Endothelial cell of umbilical vein (primary cell): ENCODE measurements around the gene TXLNA. TPM values are rescaled to one million over a fixed set of nuclear protein-coding genes. Genes with fewer than 3 reads are reported as not detected.

Experiments used
- BruUV-seq: library from RNA; stranded (reverse); fragments of 400-500 nt; replicated peaks from 2 replicates; lab custom pipeline; 2021; lab: Mats Ljungman, UMichigan
- CTCF ChIA-PET: fragments of 300-600, 350-600 bp; sonication (Branson Sonifier 250); formaldehyde crosslinking; loops from one replicate; lab custom pipeline; 2021; ENCODE audit warnings: antibody characterized with exemption, inconsistent platforms; lab: Charles Lee
- POLR2A ChIA-PET: fragments of 300-600, 350-600 bp; sonication (Branson Sonifier 250); formaldehyde crosslinking; loops from one replicate; lab custom pipeline; 2021; ENCODE audit warnings: antibody characterized with exemption, inconsistent platforms; lab: Charles Lee
- DNase-seq: peaks from one replicate; pipeline ENCODE4 v3.0.0-alpha.2; 2011; ENCODE audit warnings: low read depth, low spot score
- FAIRE-seq: peaks from 2 replicates; lab custom pipeline; 2011; peaks lifted over from hg19 to GRCh38; lab: Jason Lieb, UNC
- H2AFZ ChIP-seq: 2 replicates; pipeline ENCODE4 v1.6.0; 2012; ENCODE audit warnings: low read depth, low read length, control low read depth, inconsistent platforms
- H3K27ac ChIP-seq: 2 replicates; pipeline ENCODE4 v1.5.1; 2011; ENCODE audit warnings: low read depth, mild to moderate bottlenecking, control low read depth, low read length, moderate library complexity; ENCODE audit not compliant: insufficient read depth
- H3K27me3 ChIP-seq, 2 experiments: 2 replicates each; pipeline versions ENCODE4 v1.6.0 to v1.6.1; 2011; ENCODE audit warnings: low read length in 2 of 2, mixed read lengths in 1 of 2; ENCODE audit not compliant: control insufficient read depth in 2 of 2, insufficient read depth in 2 of 2
- H3K36me3 ChIP-seq, 2 experiments: 2 replicates in 1 of 2; 3 replicates in 1 of 2; pipeline ENCODE4 v1.5.1; 2011; ENCODE audit warnings: low read length in 2 of 2, mild to moderate bottlenecking in 1 of 2, moderate library complexity in 1 of 2; ENCODE audit not compliant: control insufficient read depth in 2 of 2, insufficient read depth in 2 of 2; ENCODE audit errors: extremely low read depth in 1 of 2
- H3K4me1 ChIP-seq: 3 replicates; pipeline ENCODE4 v1.5.1; 2011; ENCODE audit warnings: mild to moderate bottlenecking, low read length; ENCODE audit not compliant: control insufficient read depth, insufficient read depth; ENCODE audit errors: extremely low read depth
- H3K4me2 ChIP-seq: 2 replicates; pipeline ENCODE4 v1.6.1; 2011; ENCODE audit warnings: low read length, control low read depth, mixed read lengths; ENCODE audit not compliant: insufficient read depth
- H3K4me3 ChIP-seq, 3 experiments: fragments of 200-600 bp in 1 of 3; sonication (generic), shearing (Covaris generic) in 1 of 3; replicated peaks in 1 of 3; 2 replicates each; pipeline ENCODE4 v1.5.1; 2011 to 2016; ENCODE audit warnings: control low read depth in 3 of 3, low read length in 3 of 3, mild to moderate bottlenecking in 2 of 3, inconsistent platforms in 1 of 3, low read depth in 1 of 3, moderate library complexity in 1 of 3; ENCODE audit not compliant: insufficient read depth in 1 of 3
- H3K79me2 ChIP-seq: 2 replicates; pipeline ENCODE4 v1.6.0; 2012; ENCODE audit warnings: low read length, inconsistent platforms; ENCODE audit not compliant: control insufficient read depth, insufficient read depth
- H3K9ac ChIP-seq: replicated peaks from 2 replicates; pipeline ENCODE3; 2011; ENCODE audit warnings: low read length, control low read depth; ENCODE audit not compliant: insufficient read depth; ENCODE audit errors: extremely low read depth
- H3K9me1 ChIP-seq: replicated peaks from 3 replicates; pipeline ENCODE4 v1.6.0; 2011; ENCODE audit warnings: mild to moderate bottlenecking, low read length; ENCODE audit not compliant: control insufficient read depth, insufficient read depth; ENCODE audit errors: extremely low read depth
- H3K9me3 ChIP-seq: replicated peaks from 2 replicates; pipeline ENCODE4 v1.5.1; 2012; ENCODE audit warnings: low read length, inconsistent platforms; ENCODE audit not compliant: control insufficient read depth, insufficient read depth
- H4K20me1 ChIP-seq: replicated peaks from 2 replicates; pipeline ENCODE3; 2011; ENCODE audit warnings: mild to moderate bottlenecking, low read length; ENCODE audit not compliant: control insufficient read depth, insufficient read depth; ENCODE audit errors: extremely low read depth
- EZH2 ChIP-seq: IDR thresholded peaks from 2 replicates; pipeline ENCODE4 v1.6.1; 2012; ENCODE audit warnings: borderline replicate concordance, low read depth, mild to moderate bottlenecking, moderate library complexity, low read length, inconsistent platforms; ENCODE audit not compliant: severe bottlenecking
- FOS ChIP-seq: IDR thresholded peaks from 2 replicates; pipeline ENCODE4 v1.6.1; 2011; ENCODE audit warnings: mild to moderate bottlenecking, low read length, moderate library complexity, borderline replicate concordance; ENCODE audit not compliant: insufficient read depth
- GATA2 ChIP-seq: IDR thresholded peaks from 2 replicates; pipeline ENCODE4 v1.7.0; 2011; ENCODE audit warnings: low read depth, mild to moderate bottlenecking, moderate library complexity, mixed read lengths, low read length; ENCODE audit not compliant: insufficient read length, insufficient read depth
- JUN ChIP-seq: IDR thresholded peaks from 2 replicates; pipeline ENCODE4 v1.6.1; 2011; ENCODE audit warnings: borderline replicate concordance, low read depth; ENCODE audit not compliant: insufficient read length, insufficient read depth
- MYC ChIP-seq: IDR thresholded peaks from one replicate; pipeline ENCODE4 v1.6.1; 2011; ENCODE audit warnings: mild to moderate bottlenecking, low read depth, low read length
- POLR2A ChIP-seq: IDR thresholded peaks from 2 replicates; pipeline ENCODE4 v1.6.1; 2012; ENCODE audit warnings: low read depth, mild to moderate bottlenecking, control low read depth, low read length
- POLR2AphosphoS5 ChIP-seq: IDR thresholded peaks from 2 replicates; pipeline ENCODE4 v1.6.1; 2012; ENCODE audit warnings: low read depth, mild to moderate bottlenecking, control low read depth, low read length, moderate library complexity; ENCODE audit not compliant: insufficient read depth
- dilution Hi-C: fragments of 300-500 bp; cut with MboI; formaldehyde crosslinking; loops from one replicate; pipeline ENCODE4 v1.15.0; 2019; ENCODE audit warnings: low sequenced_read_pairs; ENCODE audit not compliant: extremely low pct_ligation_motif_present
- intact Hi-C: fragments of 100-400 bp; cut with micrococcal nuclease; formaldehyde crosslinking; loops from one replicate; pipeline ENCODE4 v1.10.0; 2022
- polyA plus RNA-seq, 4 experiments: library from polyadenylated mRNA; depleted of rRNA in 3 of 4; stranded (reverse) in 3 of 4; unstranded in 1 of 4; fragments of >200 nt; gene quantifications; 2 replicates each; pipeline versions ENCODE4 v1.2.1 to v1.2.3, GENCODE V29; 2011 to 2012; ENCODE audit warnings: missing spikeins in 1 of 4
- total RNA-seq: library from RNA; stranded (reverse); gene quantifications from 2 replicates; pipeline ENCODE4 v1.2.3, GENCODE V29; 2021
- TF ChIP-seq, protein P1 (sequence below), 2 donors: IDR thresholded peaks; 1 replicate in 1 of 2; 2 replicates in 1 of 2; pipeline ENCODE4 v1.5.1; 2011; ENCODE audit warnings: low read length in 2 of 2, mild to moderate bottlenecking in 2 of 2, moderate library complexity in 2 of 2, control low read depth in 1 of 2, inconsistent platforms in 1 of 2, low read depth in 1 of 2; ENCODE audit not compliant: insufficient read depth in 1 of 2; ENCODE audit errors: extremely low read depth in 1 of 2
- TF ChIP-seq, protein P2 (sequence below): IDR thresholded peaks from 2 replicates; pipeline ENCODE4 v1.6.1; 2011; ENCODE audit not compliant: insufficient read depth, insufficient read length

The TXLNA gene
- total and polyA plus RNA-seq, 2 donors (not counting 3 experiments of a cell fraction or from before 2014, with no cell fraction given) = 41.8 to 69.4 TPM

DNA sequence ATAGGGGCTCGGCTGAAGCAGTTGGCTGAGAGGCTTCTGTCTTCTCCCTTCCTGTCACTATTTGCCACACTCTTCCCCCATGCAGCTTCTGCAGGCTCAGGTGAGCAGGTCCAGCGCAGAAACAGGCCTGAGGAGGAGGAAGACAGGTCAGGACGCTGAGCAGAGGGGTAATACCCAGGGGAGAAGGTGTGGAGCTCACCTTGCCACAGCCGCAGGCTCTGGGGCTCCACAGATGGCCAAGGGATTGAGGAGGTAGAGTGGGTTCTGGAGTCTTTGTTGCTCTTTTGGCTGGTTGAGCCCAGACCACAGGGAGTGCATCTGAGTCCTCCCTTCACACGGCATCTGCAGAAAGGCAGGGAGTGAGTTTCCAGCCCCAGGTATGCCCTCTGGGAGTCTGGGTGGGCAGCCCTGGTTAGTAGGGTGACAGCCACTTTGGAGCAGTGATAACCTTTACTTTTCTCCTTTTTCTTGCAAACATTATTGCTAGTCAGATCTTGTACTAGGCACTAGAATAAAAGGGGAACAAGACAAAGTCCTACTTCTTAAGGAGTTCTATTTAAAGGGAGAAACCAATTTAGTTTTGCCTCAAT lies 52.5 kb downstream of the TXLNA start:
- FAIRE-seq = no peak
- dilution Hi-C loops = no loop called here
- Histone ChIP-seq H2AFZ (no peak overlapping the region), H3K79me2 (no peaks in the 10 kb centered on the region), H3K27me3 (no peaks in the 10 kb centered on the region), H4K20me1 (no peaks in the 10 kb centered on the region), H3K36me3 (peaks cover 7 to 30% of the 10 kb centered on the region in 2 experiments), H3K4me2 (no peak overlapping the region), H3K4me3 (no peak overlapping the region), H3K27ac (no peak overlapping the region), H3K4me1 (peaks cover 8% of the 10 kb centered on the region), H3K9ac (no peak overlapping the region), H3K9me3 (no peaks in the 10 kb centered on the region), H3K9me1 (no peaks in the 10 kb centered on the region)
- TF ChIP-seq, protein P1, sequence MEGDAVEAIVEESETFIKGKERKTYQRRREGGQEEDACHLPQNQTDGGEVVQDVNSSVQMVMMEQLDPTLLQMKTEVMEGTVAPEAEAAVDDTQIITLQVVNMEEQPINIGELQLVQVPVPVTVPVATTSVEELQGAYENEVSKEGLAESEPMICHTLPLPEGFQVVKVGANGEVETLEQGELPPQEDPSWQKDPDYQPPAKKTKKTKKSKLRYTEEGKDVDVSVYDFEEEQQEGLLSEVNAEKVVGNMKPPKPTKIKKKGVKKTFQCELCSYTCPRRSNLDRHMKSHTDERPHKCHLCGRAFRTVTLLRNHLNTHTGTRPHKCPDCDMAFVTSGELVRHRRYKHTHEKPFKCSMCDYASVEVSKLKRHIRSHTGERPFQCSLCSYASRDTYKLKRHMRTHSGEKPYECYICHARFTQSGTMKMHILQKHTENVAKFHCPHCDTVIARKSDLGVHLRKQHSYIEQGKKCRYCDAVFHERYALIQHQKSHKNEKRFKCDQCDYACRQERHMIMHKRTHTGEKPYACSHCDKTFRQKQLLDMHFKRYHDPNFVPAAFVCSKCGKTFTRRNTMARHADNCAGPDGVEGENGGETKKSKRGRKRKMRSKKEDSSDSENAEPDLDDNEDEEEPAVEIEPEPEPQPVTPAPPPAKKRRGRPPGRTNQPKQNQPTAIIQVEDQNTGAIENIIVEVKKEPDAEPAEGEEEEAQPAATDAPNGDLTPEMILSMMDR (IDR thresholded peaks at IDR 0.05; ENCODE audit: extremely low read depth in 1 of 2, insufficient read depth in 1 of 2, low read depth in 1 of 2, low read length in 2 of 2) = no peak
- TF ChIP-seq MYC = no peak
- no peak for TF ChIP-seq POLR2A
- TF ChIP-seq JUN = no peak
- TF ChIP-seq, protein P2, sequence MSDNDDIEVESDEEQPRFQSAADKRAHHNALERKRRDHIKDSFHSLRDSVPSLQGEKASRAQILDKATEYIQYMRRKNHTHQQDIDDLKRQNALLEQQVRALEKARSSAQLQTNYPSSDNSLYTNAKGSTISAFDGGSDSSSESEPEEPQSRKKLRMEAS = no peak
- TF ChIP-seq EZH2 = no peak
- no peak for TF ChIP-seq POLR2AphosphoS5
- TF ChIP-seq GATA2 = no peak
- TF ChIP-seq FOS = no peak
- intact Hi-C loops = no loop called here
- CTCF ChIA-PET = interaction anchor here (1.0 to 2.7 kb wide), 5 partner anchors 9 to 84 kb away, joined by 3 to 13 read pairs (median 4); no protein-coding TSS in a partner anchor
- POLR2A ChIA-PET = interaction anchor here (0.6 to 1.2 kb wide), 2 partner anchors 104 to 120 kb away, joined by 4 to 5 read pairs; partner anchors contain the start of gene MARCKSL1
- no TSS peak for BruUV-seq
- DNase-seq = no peak
